Fibroblast of mammary gland (primary cell): ENCODE results near the gene AUTS2.

Source experiments
- DNase-seq: peaks from one replicate; pipeline ENCODE4 v3.0.0-alpha.2; 2010; ENCODE audit warnings: low read depth
- H3K4me3 ChIP-seq: 2 replicates; pipeline ENCODE4 v1.5.1; 2011; ENCODE audit warnings: low read depth, mild to moderate bottlenecking, low read length, moderate library complexity; ENCODE audit not compliant: control insufficient read depth
- CTCF ChIP-seq: conservative IDR thresholded peaks from 2 replicates; pipeline ENCODE4 v1.5.1; 2011; ENCODE audit warnings: low read depth, low read length, inconsistent platforms; ENCODE audit not compliant: control insufficient read depth, insufficient read depth

The AUTS2 gene

GRCh38 chr7:70636169-70636568 is 1037.9 kb downstream of the AUTS2 start:
- no peak for DNase-seq
- no peak for TF ChIP-seq CTCF
- H3K4me3 ChIP-seq: no peak overlapping the region

GRCh38 chr7:70637726-70638125 is 1039.5 kb downstream of the AUTS2 start:
- DNase-seq: no peak
- no peak for TF ChIP-seq CTCF
- H3K4me3 ChIP-seq: no peak overlapping the region

GRCh38 chr7:70638158-70639107 is 1040.2 kb downstream of the AUTS2 start:
- DNase-seq: peak; percentile 6
- no peak for TF ChIP-seq CTCF
- H3K4me3 ChIP-seq: no peak overlapping the region

GRCh38 chr7:70640266-70640833 is 1042.1 kb downstream of the AUTS2 start:
- peak; percentile 47 for DNase-seq
- H3K4me3 ChIP-seq: no peak overlapping the region
- TF ChIP-seq CTCF: no peak

- DNase-seq: no peak
- H3K4me3 ChIP-seq: no peak overlapping the region
- no peak for TF ChIP-seq CTCF
These were observed 1043.6 kb downstream of the AUTS2 start for GRCh38 chr7:70641882-70642281.

- TF ChIP-seq CTCF: no peak
- no peak overlapping the region for H3K4me3 ChIP-seq
- no peak for DNase-seq
These were observed 1047.0 kb downstream of the AUTS2 start for GRCh38 chr7:70645279-70645678.
